MM.1S (cell line): Measurements from ENCODE around the gene EFNA5.
"Not testable (repeated sequence)": the region's sequence is repeated elsewhere in the genome, so short reads cannot be mapped to it uniquely, and the experiment has no call there.

Experiments used
- DNase-seq: peaks from one replicate; pipeline ENCODE4 v3.0.0-alpha.2; 2015
- H2AFZ ChIP-seq: fragments of 300-600 bp; sonication (generic); 2 replicates; pipeline ENCODE4 v1.6.0; 2016; ENCODE audit warnings: antibody characterized with exemption, low read length
- H3F3A ChIP-seq: fragments of 300-600 bp; sonication (generic); 2 replicates; pipeline ENCODE4 v1.6.1; 2016; ENCODE audit warnings: mild to moderate bottlenecking, antibody characterized with exemption, low read length, moderate library complexity, mixed read lengths; ENCODE audit not compliant: insufficient read depth
- H3K27ac ChIP-seq: fragments of 300-600 bp; sonication (generic); 2 replicates; pipeline ENCODE4 v1.5.1; 2016; ENCODE audit warnings: mild to moderate bottlenecking, low read length
- H3K27me3 ChIP-seq: fragments of 300-600 bp; sonication (generic); replicated peaks from 2 replicates; pipeline ENCODE4 v1.6.0; 2016; ENCODE audit warnings: low read length; ENCODE audit not compliant: insufficient read depth
- H3K36me3 ChIP-seq: fragments of 300-600 bp; sonication (generic); replicated peaks from 2 replicates; pipeline ENCODE4 v1.6.1; 2016; ENCODE audit warnings: mild to moderate bottlenecking, low read length, mixed read lengths; ENCODE audit not compliant: insufficient read depth
- H3K4me1 ChIP-seq: fragments of 300-600 bp; sonication (generic); 2 replicates; pipeline ENCODE4 v1.6.1; 2016; ENCODE audit warnings: low read length, mixed read lengths
- H3K4me2 ChIP-seq: fragments of 300-600 bp; sonication (generic); 2 replicates; pipeline ENCODE4 v1.6.0; 2016; ENCODE audit warnings: low read depth, low read length
- H3K4me3 ChIP-seq: fragments of 300-600 bp; sonication (generic); 2 replicates; pipeline ENCODE4 v1.5.1; 2016; ENCODE audit warnings: low read length, mixed read lengths
- H3K79me2 ChIP-seq: fragments of 300-600 bp; sonication (generic); 2 replicates; pipeline ENCODE4 v1.6.1; 2016; ENCODE audit warnings: mixed run types, low read length, mixed read lengths
- H3K9ac ChIP-seq: fragments of 300-600 bp; sonication (generic); 2 replicates; pipeline ENCODE4 v1.6.1; 2016; ENCODE audit warnings: low read length, mixed read lengths
- H3K9me2 ChIP-seq: fragments of 300-600 bp; sonication (generic); replicated peaks from 2 replicates; pipeline ENCODE4 v1.6.1; 2016; ENCODE audit warnings: mild to moderate bottlenecking, low read length, mixed read lengths; ENCODE audit not compliant: insufficient read depth
- H3K9me3 ChIP-seq: fragments of 300-600 bp; sonication (generic); replicated peaks from 2 replicates; pipeline ENCODE4 v1.6.1; 2016; ENCODE audit warnings: mild to moderate bottlenecking, low read length, mixed read lengths; ENCODE audit not compliant: insufficient read depth
- H4K20me1 ChIP-seq: fragments of 300-600 bp; sonication (generic); 2 replicates; pipeline ENCODE4 v1.6.1; 2016; ENCODE audit warnings: mild to moderate bottlenecking, low read length, moderate library complexity, mixed read lengths; ENCODE audit not compliant: insufficient read depth
- EZH2 ChIP-seq: fragments of 300-600 bp; sonication (generic); optimal IDR thresholded peaks from 2 replicates; pipeline ENCODE3; 2017; ENCODE audit warnings: low read depth, mild to moderate bottlenecking, antibody characterized with exemption, low read length, mixed read lengths
- EZH2phosphoT487 ChIP-seq: fragments of 300-600 bp; sonication (generic); IDR thresholded peaks from 2 replicates; pipeline ENCODE4 v1.6.1; 2018; ENCODE audit warnings: antibody characterized with exemption, low read length
- TF ChIP-seq, protein P1 (sequence below): fragments of 300-600 bp; sonication (generic); IDR thresholded peaks from 2 replicates; pipeline ENCODE4 v1.5.1; 2016; ENCODE audit warnings: antibody characterized with exemption, low read length, mixed read lengths

Gene EFNA5

DNA sequence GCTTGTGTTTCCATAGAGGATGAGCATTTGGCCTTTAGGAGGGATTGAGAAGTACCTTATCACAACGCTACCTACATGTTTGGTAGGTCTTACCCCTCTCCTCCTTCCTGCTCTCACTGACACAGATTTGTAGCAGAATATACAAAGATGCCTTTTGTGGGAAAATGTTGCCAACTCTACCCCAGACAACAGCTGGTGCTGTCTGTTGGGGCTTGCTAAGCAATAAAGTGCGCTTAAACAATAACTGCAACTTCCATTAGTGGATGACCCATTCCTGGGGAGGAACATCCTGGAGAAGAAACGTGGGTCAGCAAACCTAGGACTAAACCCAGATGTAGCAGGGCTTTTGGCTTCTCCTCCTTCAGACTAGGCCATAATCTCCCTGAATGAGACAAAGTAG, 174.3 kb downstream of the EFNA5 start:
- Histone ChIP-seq H3K36me3 (no peaks in the 10 kb centered on the region), H3K9ac (no peak overlapping the region), H4K20me1 (no peaks in the 10 kb centered on the region), H3K9me2 (no peaks in the 10 kb centered on the region), H3K27me3 (no peaks in the 10 kb centered on the region), H2AFZ (no peak overlapping the region), H3K4me3 (no peak overlapping the region), H3F3A (no peaks in the 10 kb centered on the region), H3K4me1 (no peaks in the 10 kb centered on the region), H3K27ac (no peak overlapping the region), H3K79me2 (no peaks in the 10 kb centered on the region), H3K4me2 (no peak overlapping the region), H3K9me3 (no peaks in the 10 kb centered on the region)
- no peak for DNase-seq
- TF ChIP-seq, protein P1, sequence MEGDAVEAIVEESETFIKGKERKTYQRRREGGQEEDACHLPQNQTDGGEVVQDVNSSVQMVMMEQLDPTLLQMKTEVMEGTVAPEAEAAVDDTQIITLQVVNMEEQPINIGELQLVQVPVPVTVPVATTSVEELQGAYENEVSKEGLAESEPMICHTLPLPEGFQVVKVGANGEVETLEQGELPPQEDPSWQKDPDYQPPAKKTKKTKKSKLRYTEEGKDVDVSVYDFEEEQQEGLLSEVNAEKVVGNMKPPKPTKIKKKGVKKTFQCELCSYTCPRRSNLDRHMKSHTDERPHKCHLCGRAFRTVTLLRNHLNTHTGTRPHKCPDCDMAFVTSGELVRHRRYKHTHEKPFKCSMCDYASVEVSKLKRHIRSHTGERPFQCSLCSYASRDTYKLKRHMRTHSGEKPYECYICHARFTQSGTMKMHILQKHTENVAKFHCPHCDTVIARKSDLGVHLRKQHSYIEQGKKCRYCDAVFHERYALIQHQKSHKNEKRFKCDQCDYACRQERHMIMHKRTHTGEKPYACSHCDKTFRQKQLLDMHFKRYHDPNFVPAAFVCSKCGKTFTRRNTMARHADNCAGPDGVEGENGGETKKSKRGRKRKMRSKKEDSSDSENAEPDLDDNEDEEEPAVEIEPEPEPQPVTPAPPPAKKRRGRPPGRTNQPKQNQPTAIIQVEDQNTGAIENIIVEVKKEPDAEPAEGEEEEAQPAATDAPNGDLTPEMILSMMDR, result no peak
- TF ChIP-seq EZH2, result no peak
- TF ChIP-seq EZH2phosphoT487, result no peak

DNA sequence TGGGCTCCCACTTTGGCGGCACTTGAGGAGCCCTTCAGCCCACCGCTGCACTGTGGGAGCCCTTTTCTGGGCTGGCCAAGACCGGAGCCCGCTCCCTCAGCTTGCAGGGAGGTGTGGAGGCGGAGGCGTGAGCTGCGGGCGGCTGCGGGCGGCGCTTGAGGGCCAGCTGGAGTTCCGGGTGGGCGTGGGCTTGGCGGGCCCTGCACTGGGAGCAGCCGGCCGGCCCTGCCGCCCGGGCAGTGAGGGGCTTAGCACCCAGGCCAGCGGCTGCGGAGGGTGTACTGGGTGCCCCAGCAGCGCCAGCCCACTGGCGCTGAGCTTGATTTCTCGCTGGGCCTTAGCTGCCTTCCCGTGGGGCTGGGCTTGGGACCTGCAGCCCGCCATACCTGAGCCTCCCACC, 176.6 kb downstream of the EFNA5 start:
- not testable (repeated sequence) for H3K4me2 ChIP-seq, H2AFZ ChIP-seq, H3K27me3 ChIP-seq, DNase-seq, H3K36me3 ChIP-seq, H3K9me3 ChIP-seq, H3K9ac ChIP-seq, H3K9me2 ChIP-seq, H3K4me1 ChIP-seq, H4K20me1 ChIP-seq, H3K4me3 ChIP-seq, H3K79me2 ChIP-seq, H3K27ac ChIP-seq, H3F3A ChIP-seq

GRCh38 chr5:107487056-107487542, 183.6 kb downstream of the EFNA5 start:
- H3K4me1 ChIP-seq, result no peaks in the 10 kb centered on the region
- no peak overlapping the region for H2AFZ ChIP-seq
- no peaks in the 10 kb centered on the region for H3K27me3 ChIP-seq
- H3K27ac ChIP-seq, result no peak overlapping the region
- DNase-seq, result no peak
- H3K4me2 ChIP-seq, result no peak overlapping the region
- H3K36me3 ChIP-seq, result no peaks in the 10 kb centered on the region
- no peaks in the 10 kb centered on the region for H3K9me2 ChIP-seq
- H4K20me1 ChIP-seq, result no peaks in the 10 kb centered on the region
- H3K9ac ChIP-seq, result no peak overlapping the region
- H3K79me2 ChIP-seq, result no peaks in the 10 kb centered on the region
- no peak for TF ChIP-seq EZH2
- TF ChIP-seq, protein P1, result no peak
- no peaks in the 10 kb centered on the region for H3F3A ChIP-seq
- no peak overlapping the region for H3K4me3 ChIP-seq
- no peaks in the 10 kb centered on the region for H3K9me3 ChIP-seq

- Histone ChIP-seq H3K4me3 (no peak overlapping the region), H3K9me2 (no peaks in the 10 kb centered on the region), H3F3A (no peaks in the 10 kb centered on the region), H2AFZ (no peak overlapping the region), H3K4me2 (no peak overlapping the region), H3K4me1 (no peaks in the 10 kb centered on the region), H3K9ac (no peak overlapping the region), H3K27ac (no peak overlapping the region), H3K27me3 (no peaks in the 10 kb centered on the region), H3K9me3 (no peaks in the 10 kb centered on the region), H3K36me3 (no peaks in the 10 kb centered on the region), H3K79me2 (no peaks in the 10 kb centered on the region), H4K20me1 (no peaks in the 10 kb centered on the region)
- TF ChIP-seq, protein P1, result no peak
- TF ChIP-seq EZH2phosphoT487, result no peak
- TF ChIP-seq EZH2, result no peak
- no peak for DNase-seq
Observed at GRCh38 chr5:107486489-107486888, 184.2 kb downstream of the EFNA5 start.
